ENCODE measurements around the gene TSSK2. TPM values are rescaled to one million over a fixed set of nuclear protein-coding genes. Genes with fewer than 3 reads are reported as not detected.

TSSK2 gene
- total and polyA plus RNA-seq, 2 experiments from 2014 or later: not detected

GRCh38 chr22:19118329-19118880, 12.7 kb upstream of the TSSK2 start (continued):
- TF ChIP-seq, protein P1, sequence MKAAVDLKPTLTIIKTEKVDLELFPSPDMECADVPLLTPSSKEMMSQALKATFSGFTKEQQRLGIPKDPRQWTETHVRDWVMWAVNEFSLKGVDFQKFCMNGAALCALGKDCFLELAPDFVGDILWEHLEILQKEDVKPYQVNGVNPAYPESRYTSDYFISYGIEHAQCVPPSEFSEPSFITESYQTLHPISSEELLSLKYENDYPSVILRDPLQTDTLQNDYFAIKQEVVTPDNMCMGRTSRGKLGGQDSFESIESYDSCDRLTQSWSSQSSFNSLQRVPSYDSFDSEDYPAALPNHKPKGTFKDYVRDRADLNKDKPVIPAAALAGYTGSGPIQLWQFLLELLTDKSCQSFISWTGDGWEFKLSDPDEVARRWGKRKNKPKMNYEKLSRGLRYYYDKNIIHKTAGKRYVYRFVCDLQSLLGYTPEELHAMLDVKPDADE (IDR thresholded peaks at IDR 0.05): no peak

- ATAC-seq (no peak), DNase-seq (ENCODE audit: low spot score) (no peak)
- TF ChIP-seq, protein P2, sequence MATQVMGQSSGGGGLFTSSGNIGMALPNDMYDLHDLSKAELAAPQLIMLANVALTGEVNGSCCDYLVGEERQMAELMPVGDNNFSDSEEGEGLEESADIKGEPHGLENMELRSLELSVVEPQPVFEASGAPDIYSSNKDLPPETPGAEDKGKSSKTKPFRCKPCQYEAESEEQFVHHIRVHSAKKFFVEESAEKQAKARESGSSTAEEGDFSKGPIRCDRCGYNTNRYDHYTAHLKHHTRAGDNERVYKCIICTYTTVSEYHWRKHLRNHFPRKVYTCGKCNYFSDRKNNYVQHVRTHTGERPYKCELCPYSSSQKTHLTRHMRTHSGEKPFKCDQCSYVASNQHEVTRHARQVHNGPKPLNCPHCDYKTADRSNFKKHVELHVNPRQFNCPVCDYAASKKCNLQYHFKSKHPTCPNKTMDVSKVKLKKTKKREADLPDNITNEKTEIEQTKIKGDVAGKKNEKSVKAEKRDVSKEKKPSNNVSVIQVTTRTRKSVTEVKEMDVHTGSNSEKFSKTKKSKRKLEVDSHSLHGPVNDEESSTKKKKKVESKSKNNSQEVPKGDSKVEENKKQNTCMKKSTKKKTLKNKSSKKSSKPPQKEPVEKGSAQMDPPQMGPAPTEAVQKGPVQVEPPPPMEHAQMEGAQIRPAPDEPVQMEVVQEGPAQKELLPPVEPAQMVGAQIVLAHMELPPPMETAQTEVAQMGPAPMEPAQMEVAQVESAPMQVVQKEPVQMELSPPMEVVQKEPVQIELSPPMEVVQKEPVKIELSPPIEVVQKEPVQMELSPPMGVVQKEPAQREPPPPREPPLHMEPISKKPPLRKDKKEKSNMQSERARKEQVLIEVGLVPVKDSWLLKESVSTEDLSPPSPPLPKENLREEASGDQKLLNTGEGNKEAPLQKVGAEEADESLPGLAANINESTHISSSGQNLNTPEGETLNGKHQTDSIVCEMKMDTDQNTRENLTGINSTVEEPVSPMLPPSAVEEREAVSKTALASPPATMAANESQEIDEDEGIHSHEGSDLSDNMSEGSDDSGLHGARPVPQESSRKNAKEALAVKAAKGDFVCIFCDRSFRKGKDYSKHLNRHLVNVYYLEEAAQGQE (IDR thresholded peaks at IDR 0.05; ENCODE audit: unreplicated experiment): no peak
- TF ChIP-seq ZNF462 (CRISPR knock-in tag; IDR thresholded peaks at IDR 0.05): no peak
- TF ChIP-seq STAT1 (IDR thresholded peaks at IDR 0.05; ENCODE audit: unreplicated experiment): no peak
- TF ChIP-seq EZH2phosphoT487 (IDR thresholded peaks at IDR 0.05; ENCODE audit: unreplicated experiment): no peak
- TF ChIP-seq, protein P3, sequence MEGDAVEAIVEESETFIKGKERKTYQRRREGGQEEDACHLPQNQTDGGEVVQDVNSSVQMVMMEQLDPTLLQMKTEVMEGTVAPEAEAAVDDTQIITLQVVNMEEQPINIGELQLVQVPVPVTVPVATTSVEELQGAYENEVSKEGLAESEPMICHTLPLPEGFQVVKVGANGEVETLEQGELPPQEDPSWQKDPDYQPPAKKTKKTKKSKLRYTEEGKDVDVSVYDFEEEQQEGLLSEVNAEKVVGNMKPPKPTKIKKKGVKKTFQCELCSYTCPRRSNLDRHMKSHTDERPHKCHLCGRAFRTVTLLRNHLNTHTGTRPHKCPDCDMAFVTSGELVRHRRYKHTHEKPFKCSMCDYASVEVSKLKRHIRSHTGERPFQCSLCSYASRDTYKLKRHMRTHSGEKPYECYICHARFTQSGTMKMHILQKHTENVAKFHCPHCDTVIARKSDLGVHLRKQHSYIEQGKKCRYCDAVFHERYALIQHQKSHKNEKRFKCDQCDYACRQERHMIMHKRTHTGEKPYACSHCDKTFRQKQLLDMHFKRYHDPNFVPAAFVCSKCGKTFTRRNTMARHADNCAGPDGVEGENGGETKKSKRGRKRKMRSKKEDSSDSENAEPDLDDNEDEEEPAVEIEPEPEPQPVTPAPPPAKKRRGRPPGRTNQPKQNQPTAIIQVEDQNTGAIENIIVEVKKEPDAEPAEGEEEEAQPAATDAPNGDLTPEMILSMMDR (conservative IDR thresholded peaks at IDR 0.05; ENCODE audit: low read depth in 2 of 2): no peak
- H3K9me2 ChIP-seq (ENCODE audit: insufficient read depth): no peaks in the 10 kb centered on the region
- peaks cover 16% of the 10 kb centered on the region for H3K4me1 ChIP-seq (ENCODE audit: insufficient read depth)
- H2AFZ ChIP-seq: no peak overlapping the region
- H3K9me3 Mint-ChIP-seq: no peaks in the 10 kb centered on the region
- peaks cover 22% of the 10 kb centered on the region for H3K27me3 Mint-ChIP-seq (ENCODE audit: insufficient read depth, low read depth, poor library complexity)
- peaks cover 3% of the 10 kb centered on the region; the same call in 2 of the 3 replicates for H3K36me3 Mint-ChIP-seq (ENCODE audit: low read depth)
- no peak overlapping the region for H3K27ac Mint-ChIP-seq
- H3K79me2 ChIP-seq (replicated peaks; ENCODE audit: insufficient read depth): peaks cover 68% of the 10 kb centered on the region
- no peak overlapping the region for H3K27ac ChIP-seq (ENCODE audit: low read depth)
- peak overlapping the region; percentile 90; the same call in 2 of the 3 replicates for H3K4me3 Mint-ChIP-seq
- no peaks in the 10 kb centered on the region for H3K27me3 ChIP-seq (ENCODE audit: insufficient read depth)
- peak overlapping the region; percentile 93; the same call in 1 of the 2 replicates for H3K4me2 ChIP-seq
- H3K4me1 Mint-ChIP-seq: peaks cover 33% of the 10 kb centered on the region
- peaks cover 4% of the 10 kb centered on the region; the same call in 1 of the 2 replicates for H3F3A ChIP-seq (replicated peaks; ENCODE audit: low read depth)
- no peaks in the 10 kb centered on the region for H3K36me3 ChIP-seq (ENCODE audit: insufficient read depth)
- H4K20me1 ChIP-seq (replicated peaks; ENCODE audit: insufficient read depth): peaks cover 38% of the 10 kb centered on the region
- peak overlapping the region; percentile 96; the same call in 1 of the 2 replicates for H3K4me3 ChIP-seq
These were observed 11.2 kb upstream of the TSSK2 start for GRCh38 chr22:19119949-19120348.

Measured in GM23338 (cell line).